Stimulated activated naive CD8-positive, alpha-beta T cell treated with anti-CD3 and anti-CD28 coated beads, Interleukin-15, Interleukin-2, amounts not matched to agents 100 U/mL and 50 U/mL, for 24 hours (primary cell): ENCODE data around the gene TRAPPC11.

Experiments used
- ATAC-seq: fragments of 150-1000 bp; cut with Tn5 transposase; one replicate; pipeline ENCODE4 v1.10.0; 2021
- DNase-seq: peaks from one replicate; pipeline ENCODE4 v3.0.0; 2021

Gene TRAPPC11

GRCh38 chr4:183758061-183758757 lies 99.1 kb downstream of the TRAPPC11 start:
- no peak for DNase-seq
- no peak for ATAC-seq

GRCh38 chr4:183758758-183759447 lies 99.8 kb downstream of the TRAPPC11 start:
- no peak for DNase-seq

GRCh38 chr4:183760326-183760725 lies 101.2 kb downstream of the TRAPPC11 start:
- ATAC-seq (no peak), DNase-seq (no peak)

More at GRCh38 chr4:183758758-183759447, 99.8 kb downstream of the TRAPPC11 start:
- no peak for ATAC-seq
